NCI-H526 treated with DMSO at 0.1 percent for 48 hours (cell line): Measurements from ENCODE around the gene EVA1A.

Experiments
- DNase-seq: peaks from one replicate; lab custom pipeline; 2025; lab: John Stamatoyannopoulos, UW

EVA1A gene

GRCh38 chr2:75560768-75561565 lies at the start of gene EVA1A:
EVA1A (minus strand) TSS chr2:75560939; CDS start chr2:75518140, 42,799 bp downstream.
- DNase-seq: no peak

GRCh38 chr2:75609937-75610508 lies 49.3 kb upstream of the EVA1A start:
- no peak for DNase-seq

GRCh38 chr2:75609334-75609689 lies 48.6 kb upstream of the EVA1A start:
- no peak for DNase-seq

- DNase-seq: peak; percentile 14
Measured at GRCh38 chr2:75608684-75609333, 48.1 kb upstream of the EVA1A start.

DNA sequence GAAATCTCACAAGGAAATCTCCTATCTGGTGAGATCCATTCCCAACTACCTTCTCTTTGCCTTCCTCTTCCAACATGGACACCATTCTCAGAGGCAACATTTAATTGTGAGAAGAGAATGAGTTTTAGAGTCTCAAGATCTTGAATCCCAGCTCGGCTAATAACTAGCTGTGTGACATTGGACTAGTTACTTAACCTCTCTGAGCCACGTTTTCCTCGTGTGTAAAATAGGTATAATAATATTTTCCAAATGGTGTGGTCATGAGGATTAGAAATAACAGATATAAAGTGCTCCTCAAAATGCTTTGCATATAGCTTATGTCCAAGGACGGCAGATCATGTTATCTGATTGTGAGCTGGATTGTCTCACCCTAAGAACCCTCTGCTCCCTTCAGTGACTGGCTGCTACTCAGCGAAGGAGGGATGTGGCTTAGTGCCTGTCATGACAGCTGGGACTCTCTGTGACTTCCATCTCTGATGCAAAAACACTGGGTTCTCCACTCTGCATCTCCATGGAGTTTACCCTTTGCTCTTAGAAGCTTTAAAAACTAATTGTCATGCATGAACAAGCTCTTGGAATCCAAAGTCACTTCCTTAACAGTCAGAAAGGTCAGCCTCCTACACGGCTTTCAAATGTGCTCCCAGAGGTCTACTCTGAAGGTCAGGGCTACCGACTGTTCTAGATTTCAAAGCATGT lies 47.4 kb upstream of the EVA1A start:
- peak; percentile 18 for DNase-seq

- no peak for DNase-seq
Measured at GRCh38 chr2:75607400-75607798, 46.7 kb upstream of the EVA1A start.

GRCh38 chr2:75606761-75607399 lies 46.1 kb upstream of the EVA1A start:
- no peak for DNase-seq

- peak; percentile 26 for DNase-seq
Measured at GRCh38 chr2:75605770-75606529, 45.2 kb upstream of the EVA1A start.

- no peak for DNase-seq
Measured at GRCh38 chr2:75604484-75604883, 43.7 kb upstream of the EVA1A start.

GRCh38 chr2:75603477-75603876 lies 42.7 kb upstream of the EVA1A start:
- DNase-seq: no peak

GRCh38 chr2:75602724-75603342 lies 42.1 kb upstream of the EVA1A start:
- no peak for DNase-seq

GRCh38 chr2:75600461-75601011 lies 39.8 kb upstream of the EVA1A start:
- DNase-seq: no peak

GRCh38 chr2:75598589-75599155 lies 37.9 kb upstream of the EVA1A start:
- no peak for DNase-seq

DNA sequence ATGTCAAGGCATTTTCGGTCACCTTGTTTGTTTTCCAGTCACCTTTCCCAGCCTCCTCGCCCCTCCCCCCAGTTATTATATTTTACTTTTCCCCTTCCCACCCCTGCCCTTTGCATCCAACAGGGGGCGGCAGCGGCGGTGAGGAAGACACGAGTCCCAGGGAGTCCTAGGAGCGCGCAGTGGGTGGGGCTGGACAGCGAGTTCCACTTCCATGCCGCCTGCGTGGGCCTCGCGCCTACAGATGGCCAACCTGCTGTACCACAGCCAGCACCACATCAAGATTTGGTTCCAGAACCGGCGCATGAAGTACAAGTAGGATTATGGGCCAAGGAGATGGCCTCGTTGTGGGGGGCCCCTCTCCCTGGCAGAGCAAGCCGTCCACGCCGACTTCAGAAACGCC lies 37.2 kb upstream of the EVA1A start:
- DNase-seq: no peak

GRCh38 chr2:75596784-75597183 lies 36.0 kb upstream of the EVA1A start:
- DNase-seq: no peak

GRCh38 chr2:75595541-75596395 lies 35.0 kb upstream of the EVA1A start:
- DNase-seq: no peak

GRCh38 chr2:75594596-75594995 lies 33.9 kb upstream of the EVA1A start:
- no peak for DNase-seq

- DNase-seq: no peak
Measured at GRCh38 chr2:75592888-75593287, 32.1 kb upstream of the EVA1A start.

- DNase-seq: peak; percentile 91
Measured at GRCh38 chr2:75592030-75592429, 31.3 kb upstream of the EVA1A start.
